HG02642 (cell line): Measurements from ENCODE around the gene SUCLA2.
"Not testable (repeated sequence)": the region's sequence is repeated elsewhere in the genome, so short reads cannot be mapped to it uniquely, and the experiment has no call there.

ENCODE experiments used
- ATAC-seq: cut with Tn5 transposase; IDR thresholded peaks from one replicate; pipeline ENCODE4 v1.9.1; 2021; ENCODE audit warnings: mild to moderate bottlenecking; ENCODE audit not compliant: unreplicated experiment, poor library complexity

The SUCLA2 gene

GRCh38 chr13:47999973-48000372 is 1.1 kb downstream of the SUCLA2 start:
- ATAC-seq: no peak

GRCh38 chr13:47997384-47997783 is 3.7 kb downstream of the SUCLA2 start:
- ATAC-seq: no peak

GRCh38 chr13:47991859-47992258 is 9.2 kb downstream of the SUCLA2 start:
- no peak for ATAC-seq

GRCh38 chr13:47990920-47991466 is 10.1 kb downstream of the SUCLA2 start:
- no peak for ATAC-seq

- ATAC-seq: no peak
Observed at GRCh38 chr13:47990427-47990826, 10.6 kb downstream of the SUCLA2 start.

GRCh38 chr13:47983070-47983469 is 18.0 kb downstream of the SUCLA2 start:
- ATAC-seq: no peak

- ATAC-seq: no peak
Observed at GRCh38 chr13:47976325-47976724, 24.7 kb downstream of the SUCLA2 start.

- ATAC-seq: no peak
Observed at GRCh38 chr13:47964863-47965262, 36.2 kb downstream of the SUCLA2 start.

- ATAC-seq: no peak
Observed at GRCh38 chr13:47962237-47962636, 38.8 kb downstream of the SUCLA2 start.

- ATAC-seq: no peak
Observed at GRCh38 chr13:47959468-47960247, 41.4 kb downstream of the SUCLA2 start.

- no peak for ATAC-seq
Observed at GRCh38 chr13:47957073-47957472, 44.0 kb downstream of the SUCLA2 start.

- no peak for ATAC-seq
Observed at GRCh38 chr13:47955836-47956235, 45.2 kb downstream of the SUCLA2 start.

- no peak for ATAC-seq
Observed at GRCh38 chr13:47949799-47950198, 51.3 kb downstream of the SUCLA2 start.

- no peak for ATAC-seq
Observed at GRCh38 chr13:47945738-47946137, 55.3 kb downstream of the SUCLA2 start.

- ATAC-seq: not testable (repeated sequence)
Observed at GRCh38 chr13:47945146-47945545, 55.9 kb downstream of the SUCLA2 start.

GRCh38 chr13:47934371-47934770 is 66.7 kb downstream of the SUCLA2 start:
- ATAC-seq: no peak

- no peak for ATAC-seq
Observed at GRCh38 chr13:47932950-47933923, 67.8 kb downstream of the SUCLA2 start.

- ATAC-seq: no peak
Observed at GRCh38 chr13:47930649-47931165, 70.4 kb downstream of the SUCLA2 start.

GRCh38 chr13:47929156-47929555 is 71.9 kb downstream of the SUCLA2 start:
- ATAC-seq: no peak

GRCh38 chr13:47917022-47917574 is 84.0 kb downstream of the SUCLA2 start:
- no peak for ATAC-seq
